ENCODE results near the gene RELL1. TPM values are rescaled to one million over a fixed set of nuclear protein-coding genes. Genes with fewer than 3 reads are reported as not detected.
"Not testable (repeated sequence)": the region's sequence is repeated elsewhere in the genome, so short reads cannot be mapped to it uniquely, and the experiment has no call there.

RELL1 gene
- total RNA-seq, 1 donor from 2014 or later: 36.6 TPM

DNA sequence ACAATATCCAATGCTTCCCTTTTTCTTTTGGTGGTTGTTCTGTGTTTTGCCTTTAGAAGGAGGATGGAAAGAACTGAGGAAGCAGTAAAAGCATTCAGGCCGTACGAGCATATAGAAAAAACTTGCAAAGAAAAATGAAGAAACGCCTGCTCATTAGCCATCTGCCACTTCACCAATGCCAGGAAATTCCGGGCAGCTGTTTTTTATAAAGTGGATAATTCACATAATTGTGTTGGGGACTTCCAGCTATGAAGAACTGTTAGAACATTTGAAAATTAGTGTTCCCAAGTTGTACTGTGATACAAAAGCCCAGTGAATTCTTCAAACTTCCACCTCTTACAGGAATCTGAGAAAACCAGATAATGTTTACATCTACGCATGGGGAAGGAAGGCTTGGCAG lies 11.7 kb downstream of the RELL1 start:
- no peak overlapping the region for H3K4me3 Mint-ChIP-seq (ENCODE audit: unreplicated experiment)
- TF ChIP-seq, protein P1, sequence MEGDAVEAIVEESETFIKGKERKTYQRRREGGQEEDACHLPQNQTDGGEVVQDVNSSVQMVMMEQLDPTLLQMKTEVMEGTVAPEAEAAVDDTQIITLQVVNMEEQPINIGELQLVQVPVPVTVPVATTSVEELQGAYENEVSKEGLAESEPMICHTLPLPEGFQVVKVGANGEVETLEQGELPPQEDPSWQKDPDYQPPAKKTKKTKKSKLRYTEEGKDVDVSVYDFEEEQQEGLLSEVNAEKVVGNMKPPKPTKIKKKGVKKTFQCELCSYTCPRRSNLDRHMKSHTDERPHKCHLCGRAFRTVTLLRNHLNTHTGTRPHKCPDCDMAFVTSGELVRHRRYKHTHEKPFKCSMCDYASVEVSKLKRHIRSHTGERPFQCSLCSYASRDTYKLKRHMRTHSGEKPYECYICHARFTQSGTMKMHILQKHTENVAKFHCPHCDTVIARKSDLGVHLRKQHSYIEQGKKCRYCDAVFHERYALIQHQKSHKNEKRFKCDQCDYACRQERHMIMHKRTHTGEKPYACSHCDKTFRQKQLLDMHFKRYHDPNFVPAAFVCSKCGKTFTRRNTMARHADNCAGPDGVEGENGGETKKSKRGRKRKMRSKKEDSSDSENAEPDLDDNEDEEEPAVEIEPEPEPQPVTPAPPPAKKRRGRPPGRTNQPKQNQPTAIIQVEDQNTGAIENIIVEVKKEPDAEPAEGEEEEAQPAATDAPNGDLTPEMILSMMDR (IDR thresholded peaks at IDR 0.05; ENCODE audit: unreplicated experiment): no peak
- H3K27me3 Mint-ChIP-seq (ENCODE audit: unreplicated experiment): peaks cover 3% of the 10 kb centered on the region
- peaks cover 9% of the 10 kb centered on the region for H3K36me3 Mint-ChIP-seq (ENCODE audit: low read depth, unreplicated experiment)
- H3K27ac Mint-ChIP-seq (ENCODE audit: unreplicated experiment): no peak overlapping the region
- no peaks in the 10 kb centered on the region for H3K9me3 Mint-ChIP-seq (ENCODE audit: unreplicated experiment)
- peaks cover 28% of the 10 kb centered on the region for H3K4me1 Mint-ChIP-seq (ENCODE audit: unreplicated experiment)
- DNase-seq (ENCODE audit: low spot score): no peak

DNA sequence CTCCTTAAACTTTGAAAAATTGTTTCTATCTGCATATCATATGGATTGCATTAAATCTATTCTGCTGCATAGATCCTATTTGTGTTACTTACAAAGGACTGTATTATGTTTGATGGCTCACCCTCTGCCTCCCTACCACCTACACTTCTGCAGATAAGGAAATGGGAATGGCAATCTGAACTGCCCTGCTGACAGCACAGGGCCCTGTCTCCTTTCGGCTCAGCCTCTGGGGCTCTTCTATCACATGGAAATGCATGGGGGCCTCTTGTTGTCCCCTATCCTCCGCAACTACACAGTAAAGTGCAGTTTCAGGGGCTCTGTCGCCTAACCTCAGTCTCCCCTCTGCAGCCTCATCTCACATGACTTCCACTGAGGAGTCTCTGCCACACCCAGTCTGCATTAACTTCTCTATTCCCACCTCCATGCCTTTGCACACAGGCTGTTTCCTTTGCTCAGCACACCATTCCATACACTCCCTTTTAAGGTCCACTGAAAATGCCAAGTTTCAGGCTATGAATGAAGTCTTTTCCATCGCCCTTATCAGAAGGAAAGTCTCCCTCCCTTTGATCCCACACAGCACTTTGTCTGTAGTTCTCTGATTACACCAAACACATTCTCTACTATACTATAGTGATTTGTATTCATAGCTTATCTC lies 12.5 kb downstream of the RELL1 start:
- TF ChIP-seq, protein P1 (IDR thresholded peaks at IDR 0.05; ENCODE audit: unreplicated experiment): no peak
- H3K36me3 Mint-ChIP-seq (ENCODE audit: low read depth, unreplicated experiment): peaks cover 9% of the 10 kb centered on the region
- DNase-seq (ENCODE audit: low spot score): no peak
- H3K4me3 Mint-ChIP-seq (ENCODE audit: unreplicated experiment): peak overlapping the region; percentile 22
- H3K9me3 Mint-ChIP-seq (ENCODE audit: unreplicated experiment): no peaks in the 10 kb centered on the region
- peaks cover 3% of the 10 kb centered on the region for H3K27me3 Mint-ChIP-seq (ENCODE audit: unreplicated experiment)
- H3K4me1 Mint-ChIP-seq (ENCODE audit: unreplicated experiment): peaks cover 28% of the 10 kb centered on the region
- no peak overlapping the region for H3K27ac Mint-ChIP-seq (ENCODE audit: unreplicated experiment)

DNA sequence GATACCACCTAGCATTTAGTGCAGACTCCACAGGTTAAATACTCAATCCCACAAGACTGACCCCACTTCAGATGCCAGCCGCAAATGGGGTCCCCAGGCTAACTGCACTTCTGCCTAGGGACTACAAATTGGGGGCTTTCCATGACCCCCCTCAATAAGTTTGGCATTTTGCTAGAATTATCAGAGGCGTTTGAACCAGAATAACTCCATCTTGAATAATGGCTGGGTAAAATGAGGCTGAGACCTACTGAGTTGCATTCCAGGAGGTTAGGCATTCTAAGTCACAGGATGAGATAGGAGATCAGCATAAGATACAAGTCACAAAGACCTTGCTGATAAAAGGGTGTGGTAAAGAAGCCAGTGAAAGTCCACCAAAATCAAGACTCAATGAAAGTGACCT lies 15.1 kb downstream of the RELL1 start:
- H3K9me3 Mint-ChIP-seq (ENCODE audit: unreplicated experiment): no peaks in the 10 kb centered on the region
- no peak for DNase-seq (ENCODE audit: low spot score)
- H3K27ac Mint-ChIP-seq (ENCODE audit: unreplicated experiment): no peak overlapping the region
- H3K4me3 Mint-ChIP-seq (ENCODE audit: unreplicated experiment): no peak overlapping the region
- H3K4me1 Mint-ChIP-seq (ENCODE audit: unreplicated experiment): peaks cover 32% of the 10 kb centered on the region
- TF ChIP-seq, protein P1 (IDR thresholded peaks at IDR 0.05; ENCODE audit: unreplicated experiment): no peak
- peaks cover 6% of the 10 kb centered on the region for H3K27me3 Mint-ChIP-seq (ENCODE audit: unreplicated experiment)
- H3K36me3 Mint-ChIP-seq (ENCODE audit: low read depth, unreplicated experiment): peaks cover 9% of the 10 kb centered on the region

DNA sequence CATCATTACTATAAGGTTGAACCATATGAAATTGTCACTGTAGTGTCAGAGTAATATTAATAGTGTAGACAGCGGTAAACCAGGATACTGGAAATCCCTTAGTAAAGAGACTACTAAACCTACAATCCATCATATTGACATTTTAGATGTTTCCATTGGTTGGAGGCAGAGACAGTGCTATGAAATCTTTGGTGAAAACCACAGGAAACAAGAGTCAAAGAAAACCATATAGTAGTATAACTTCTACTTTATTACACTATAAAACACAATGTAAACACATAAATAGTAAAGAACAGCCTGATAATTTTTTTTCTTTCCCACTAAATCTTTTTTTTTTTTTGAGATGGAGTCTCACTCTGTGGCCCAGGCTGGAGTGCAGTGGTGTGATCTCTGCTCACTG lies 15.9 kb downstream of the RELL1 start:
- no peaks in the 10 kb centered on the region for H3K9me3 Mint-ChIP-seq (ENCODE audit: unreplicated experiment)
- no peak overlapping the region for H3K4me3 Mint-ChIP-seq (ENCODE audit: unreplicated experiment)
- H3K27ac Mint-ChIP-seq (ENCODE audit: unreplicated experiment): no peak overlapping the region
- no peak for DNase-seq (ENCODE audit: low spot score)
- H3K4me1 Mint-ChIP-seq (ENCODE audit: unreplicated experiment): peaks cover 35% of the 10 kb centered on the region
- peaks cover 6% of the 10 kb centered on the region for H3K27me3 Mint-ChIP-seq (ENCODE audit: unreplicated experiment)
- peaks cover 9% of the 10 kb centered on the region for H3K36me3 Mint-ChIP-seq (ENCODE audit: low read depth, unreplicated experiment)
- TF ChIP-seq, protein P1 (IDR thresholded peaks at IDR 0.05; ENCODE audit: unreplicated experiment): no peak

DNA sequence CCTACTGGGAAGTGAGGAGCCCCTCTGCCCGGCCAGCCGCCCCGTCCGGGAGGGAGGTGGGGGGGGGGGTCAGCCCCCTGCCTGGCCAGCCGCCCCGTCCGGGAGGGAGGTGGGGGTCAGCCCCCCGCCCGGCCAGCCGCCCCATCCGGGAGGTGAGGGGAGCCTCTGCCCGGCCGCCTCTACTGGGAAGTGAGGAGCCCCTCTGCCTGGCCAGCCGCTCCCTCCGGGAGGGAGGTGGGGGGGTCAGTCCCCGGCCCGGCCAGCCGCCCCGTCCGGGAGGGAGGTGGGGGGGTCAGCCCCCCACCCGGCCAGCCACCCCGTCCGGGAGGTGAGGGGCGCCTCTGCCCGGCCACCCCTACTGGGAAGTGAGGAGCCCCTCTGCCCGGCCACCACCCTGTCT lies 17.1 kb downstream of the RELL1 start:
- not testable (repeated sequence) for H3K4me3 Mint-ChIP-seq (ENCODE audit: unreplicated experiment); DNase-seq (ENCODE audit: low spot score)
- H3K4me1 Mint-ChIP-seq (ENCODE audit: unreplicated experiment): peaks cover 39% of the 10 kb centered on the region

More for the DNA sequence above, 17.1 kb downstream of the RELL1 start:
- not testable (repeated sequence) for H3K27ac Mint-ChIP-seq (ENCODE audit: unreplicated experiment); H3K9me3 Mint-ChIP-seq (ENCODE audit: unreplicated experiment); H3K36me3 Mint-ChIP-seq (ENCODE audit: low read depth, unreplicated experiment)
- peaks cover 10% of the 10 kb centered on the region for H3K27me3 Mint-ChIP-seq (ENCODE audit: unreplicated experiment)
